GM23248 (cell line): ENCODE results near the gene SNX7.

Experiments used
- EZH2 ChIP-seq: fragments of 200-600 bp; sonication (generic); IDR thresholded peaks from 2 replicates; pipeline ENCODE4 v1.6.1; 2018; ENCODE audit warnings: antibody characterized with exemption, mild to moderate bottlenecking; ENCODE audit not compliant: insufficient read depth, poor library complexity, severe bottlenecking
- EZH2phosphoT487 ChIP-seq: fragments of 200-600 bp; sonication (generic); IDR thresholded peaks from 2 replicates; pipeline ENCODE4 v1.6.1; 2018; ENCODE audit warnings: antibody characterized with exemption, moderate library complexity, mild to moderate bottlenecking, low read depth; ENCODE audit not compliant: insufficient read depth

DNA sequence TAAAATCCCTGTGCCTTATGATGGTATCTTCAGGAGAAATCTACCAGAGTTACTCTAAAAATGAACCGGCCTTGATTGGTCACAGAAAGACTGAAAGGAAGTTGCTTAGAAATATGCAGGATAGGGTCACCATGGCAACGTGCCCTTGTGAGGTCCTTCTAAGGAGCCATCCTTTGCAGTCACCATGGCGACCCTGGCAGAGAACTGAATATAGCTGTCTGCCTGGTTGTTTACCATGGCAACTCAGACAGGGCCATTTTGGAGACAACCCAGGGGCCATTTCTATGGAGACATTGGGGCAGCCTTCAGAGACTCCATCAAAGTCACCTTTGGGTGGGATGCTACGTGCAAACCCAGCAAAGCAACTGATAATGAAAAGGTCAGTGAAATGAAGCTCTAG is 43.0 kb downstream of the SNX7 start:
- no peak for TF ChIP-seq EZH2phosphoT487
- no peak for TF ChIP-seq EZH2
